Panc1 (cell line): ENCODE data around the gene RAB3GAP2. TPM values are rescaled to one million over a fixed set of nuclear protein-coding genes. Genes with fewer than 3 reads are reported as not detected.
"Not testable (repeated sequence)": the region's sequence is repeated elsewhere in the genome, so short reads cannot be mapped to it uniquely, and the experiment has no call there.

Experiments used
- ATAC-seq: fragments of 200-7000 bp; cut with Tn5 transposase; 2 replicates; pipeline ENCODE4 v1.9.1; 2020; ENCODE audit warnings: mild to moderate bottlenecking, moderate library complexity
- BruUV-seq: library from RNA; stranded (reverse); fragments of 400-500 nt; replicated peaks from 2 replicates; lab custom pipeline; 2021; lab: Mats Ljungman, UMichigan
- CTCF ChIA-PET: fragments of 300-600 bp; sonication (Branson Sonifier 250); formaldehyde crosslinking; loops from one replicate; lab custom pipeline; 2022; ENCODE audit warnings: antibody characterized with exemption; lab: Charles Lee
- POLR2A ChIA-PET: fragments of 300-600 bp; sonication (Branson Sonifier 250); formaldehyde crosslinking; loops from one replicate; lab custom pipeline; 2022; ENCODE audit warnings: antibody characterized with exemption; lab: Charles Lee
- DNase-seq: peaks from one replicate; pipeline ENCODE4 v3.0.0-alpha.2; 2010; ENCODE audit warnings: low read depth, low spot score
- H3K27ac ChIP-seq: 2 replicates; pipeline ENCODE4 v1.5.1; 2011; ENCODE audit warnings: mild to moderate bottlenecking, low read length, inconsistent platforms
- H3K27me3 ChIP-seq: fragments of 200-500 bp; sonication (Bioruptor generic); 2 replicates; pipeline ENCODE4 v1.6.0; 2014; ENCODE audit warnings: low read length, inconsistent platforms; ENCODE audit not compliant: control insufficient read depth, insufficient read depth
- H3K36me3 ChIP-seq: fragments of 200-500 bp; sonication (Bioruptor generic); 2 replicates; pipeline ENCODE4 v1.5.1; 2014; ENCODE audit warnings: inconsistent platforms, mild to moderate bottlenecking, low read length, moderate library complexity; ENCODE audit not compliant: control insufficient read depth, insufficient read depth
- H3K4me1 ChIP-seq: 2 replicates; pipeline ENCODE4 v1.5.1; 2011; ENCODE audit warnings: inconsistent platforms, mild to moderate bottlenecking, low read length, moderate library complexity; ENCODE audit not compliant: control insufficient read depth, insufficient read depth
- H3K4me3 ChIP-seq, 2 experiments: 2 replicates each; pipeline ENCODE4 v1.5.1; 2011 to 2012; ENCODE audit warnings: low read depth in 2 of 2, low read length in 2 of 2, mild to moderate bottlenecking in 2 of 2, inconsistent platforms in 1 of 2, moderate library complexity in 1 of 2
- H3K9me3 ChIP-seq: fragments of 200-500 bp; sonication (Bioruptor generic); 2 replicates; pipeline ENCODE4 v1.5.1; 2014; ENCODE audit warnings: low read depth, mild to moderate bottlenecking, inconsistent platforms, low read length, moderate library complexity; ENCODE audit not compliant: control insufficient read depth, insufficient read depth
- CTCF ChIP-seq: fragments of 450-650 bp; IDR thresholded peaks from 2 replicates; pipeline ENCODE4 v1.5.1; 2017; ENCODE audit warnings: mild to moderate bottlenecking
- POLR2AphosphoS5 ChIP-seq: IDR thresholded peaks from 2 replicates; pipeline ENCODE4 v1.6.1; 2012; ENCODE audit warnings: mild to moderate bottlenecking, low read depth, low read length, moderate library complexity
- REST ChIP-seq, 2 experiments: IDR thresholded peaks; 2 replicates each; pipeline ENCODE4 v1.6.1; 2011 to 2012; ENCODE audit warnings: low read depth in 2 of 2, control low read depth in 1 of 2, low read length in 1 of 2, mild to moderate bottlenecking in 1 of 2, moderate library complexity in 1 of 2; ENCODE audit not compliant: insufficient read depth in 1 of 2
- SIN3A ChIP-seq: IDR thresholded peaks from 2 replicates; pipeline ENCODE4 v1.6.1; 2012; ENCODE audit warnings: low read depth, mild to moderate bottlenecking, low read length, moderate library complexity, borderline replicate concordance; ENCODE audit not compliant: insufficient read depth
- TCF7L2 ChIP-seq: IDR thresholded peaks from 2 replicates; pipeline ENCODE4 v1.6.1; 2011; ENCODE audit warnings: mild to moderate bottlenecking, low read depth, low read length, inconsistent platforms
- in situ Hi-C: cut with HindIII; loops from 2 replicates; pipeline ENCODE4 v1.10.0; 2016; ENCODE audit warnings: low sequenced_read_pairs, low pct_unique_long_range_greater_than_20kb
- intact Hi-C: fragments of 100-400 bp; cut with micrococcal nuclease; formaldehyde crosslinking; loops from one replicate; pipeline ENCODE4 v1.10.0; 2022; ENCODE audit not compliant: unreplicated experiment
- total RNA-seq: library from RNA; stranded (reverse); gene quantifications from one replicate; pipeline ENCODE4 v1.2.1, GENCODE V29; 2021; ENCODE audit not compliant: unreplicated experiment

RAB3GAP2 gene
- total RNA-seq, 1 experiment from 2014 or later, result 39.0 TPM

- no TSS peak for BruUV-seq
- Histone ChIP-seq H3K36me3 (no peaks in the 10 kb centered on the region; the same call in 1 of the 2 replicates), H3K27ac (no peak overlapping the region), H3K27me3 (no peaks in the 10 kb centered on the region), H3K4me1 (peaks cover 7% of the 10 kb centered on the region; the same call in 1 of the 2 replicates), H3K4me3 (no peak overlapping the region), H3K9me3 (no peaks in the 10 kb centered on the region)
- ChIA-PET CTCF (no interaction called here), POLR2A (no interaction called here)
- no peak for DNase-seq
- ATAC-seq, result no peak
- in situ Hi-C loops, result no loop called here
- TF ChIP-seq SIN3A (no peak), TCF7L2 (no peak), REST (IDR thresholded peaks at IDR 0.05; ENCODE audit: insufficient read depth in 1 of 2, low read depth in 2 of 2, low read length in 1 of 2) (no peak), POLR2AphosphoS5 (no peak), CTCF (no peak)
- intact Hi-C loops, result no loop called here
Observed at GRCh38 chr1:220239213-220239612, 33.0 kb downstream of the RAB3GAP2 start.

GRCh38 chr1:220236278-220236677, 36.0 kb downstream of the RAB3GAP2 start:
- H3K36me3 ChIP-seq, H3K9me3 ChIP-seq, H3K27ac ChIP-seq, H3K4me1 ChIP-seq, H3K27me3 ChIP-seq, POLR2A ChIA-PET, in situ Hi-C loops, BruUV-seq, ATAC-seq, H3K4me3 ChIP-seq, DNase-seq, intact Hi-C loops: not testable (repeated sequence)
- CTCF ChIA-PET, result interaction anchor here (0.6 kb wide), 1 partner anchor 91 kb away, joined by 3 read pairs; no protein-coding TSS in a partner anchor

GRCh38 chr1:220235462-220235861, 36.8 kb downstream of the RAB3GAP2 start:
- in situ Hi-C loops, result no loop called here
- peak; percentile 4 for DNase-seq
- Histone ChIP-seq H3K4me1 (peaks cover 7% of the 10 kb centered on the region; the same call in 1 of the 2 replicates), H3K36me3 (no peaks in the 10 kb centered on the region; the same call in 1 of the 2 replicates), H3K27me3 (no peaks in the 10 kb centered on the region), H3K9me3 (no peaks in the 10 kb centered on the region), H3K27ac (no peak overlapping the region), H3K4me3 (no peak overlapping the region)
- intact Hi-C loops, result no loop called here
- TF ChIP-seq SIN3A, result no peak
- no peak for TF ChIP-seq POLR2AphosphoS5
- TF ChIP-seq TCF7L2, result peak; percentile 66
- no peak for TF ChIP-seq CTCF
- BruUV-seq, result no TSS peak
- ChIA-PET CTCF (interaction anchor here (0.6 kb wide), 1 partner anchor 159 kb away, joined by 3 read pairs; no protein-coding TSS in a partner anchor), POLR2A (interaction anchor here (0.7 kb wide), 1 partner anchor 37 kb away, joined by 3 read pairs; the partner anchor contains the start of gene RAB3GAP2)
- ATAC-seq, result peak; percentile 68; the same call in 1 of the 2 replicates
